GM12878 (cell line): ENCODE measurements around the gene CWF19L1. TPM values are rescaled to one million over a fixed set of nuclear protein-coding genes. Genes with fewer than 3 reads are reported as not detected.

Experiments
- ATAC-seq: fragments of 200-7000 bp; cut with Tn5 transposase; 3 replicates; pipeline ENCODE4 v1.9.1; 2020; ENCODE audit warnings: mild to moderate bottlenecking, moderate library complexity
- BruUV-seq: library from RNA; stranded (reverse); fragments of 400-500 nt; replicated peaks from 2 replicates; lab custom pipeline; 2021; lab: Mats Ljungman, UMichigan
- CTCF ChIA-PET: fragments of 300-600 bp; sonication (Branson Sonifier 250); formaldehyde crosslinking; extraction: SDS; loops from one replicate; lab custom pipeline; 2021; ENCODE audit warnings: inconsistent platforms; lab: Yijun Ruan, JAX
- POLR2A ChIA-PET: fragments of 350-600 bp; formaldehyde crosslinking; extraction: SDS; loops from one replicate; lab custom pipeline; 2021; ENCODE audit warnings: inconsistent platforms; lab: Charles Lee
- RAD21 ChIA-PET: fragments of 300-600 bp; sonication (Branson Sonifier 250); formaldehyde crosslinking; loops from one replicate; lab custom pipeline; 2023; ENCODE audit warnings: antibody characterized with exemption; ENCODE audit not compliant: unreplicated experiment; lab: Charles Lee
- SMC1A ChIA-PET: fragments of 300-600 bp; sonication (Branson Sonifier 250); formaldehyde crosslinking; loops from one replicate; lab custom pipeline; 2023; ENCODE audit not compliant: unreplicated experiment, uncharacterized antibody; lab: Charles Lee
- DNase-seq: peaks from one replicate; pipeline ENCODE4 v3.0.0-alpha.2; 2011; ENCODE audit warnings: low read depth, low spot score
- FAIRE-seq: peaks from 3 replicates; lab custom pipeline; 2011; peaks lifted over from hg19 to GRCh38; lab: Jason Lieb, UNC
- H2AFZ ChIP-seq: 2 replicates; pipeline ENCODE4 v1.6.0; 2011; ENCODE audit warnings: low read depth, low read length, control low read depth; ENCODE audit not compliant: control insufficient read depth
- H3K27ac ChIP-seq: 2 replicates; pipeline ENCODE4 v1.5.1; 2011; ENCODE audit warnings: control low read depth; ENCODE audit not compliant: control insufficient read depth, insufficient read depth
- H3K27me3 ChIP-seq, 2 experiments: replicated peaks in 1 of 2; 2 replicates each; pipeline versions ENCODE4 v1.6.0 to v1.6.1; 2011; ENCODE audit warnings: low read length in 1 of 2; ENCODE audit not compliant: control insufficient read depth in 2 of 2, insufficient read depth in 2 of 2
- H3K36me3 ChIP-seq, 2 experiments: 2 replicates each; pipeline ENCODE4 v1.5.1; 2011; ENCODE audit warnings: low read length in 1 of 2; ENCODE audit not compliant: control insufficient read depth in 2 of 2, insufficient read depth in 2 of 2
- H3K4me1 ChIP-seq: 2 replicates; pipeline ENCODE4 v1.6.1; 2011; ENCODE audit warnings: mild to moderate bottlenecking, low read length, moderate library complexity, mixed read lengths; ENCODE audit not compliant: control insufficient read depth, insufficient read depth
- H3K4me2 ChIP-seq: 2 replicates; pipeline ENCODE4 v1.6.0; 2011; ENCODE audit warnings: control low read depth; ENCODE audit not compliant: control insufficient read depth, insufficient read depth
- H3K4me3 ChIP-seq: fragments of 200-600 bp; sonication (generic); 2 replicates; pipeline ENCODE4 v1.5.1; 2016
- H3K79me2 ChIP-seq: 2 replicates; pipeline ENCODE4 v1.6.0; 2011; ENCODE audit warnings: low read length; ENCODE audit not compliant: control insufficient read depth, insufficient read depth
- H3K9ac ChIP-seq: 2 replicates; pipeline ENCODE4 v1.8.0; 2011; ENCODE audit warnings: low read length, control low read depth, mixed read lengths; ENCODE audit not compliant: control insufficient read depth, insufficient read depth
- H3K9me3 ChIP-seq: replicated peaks from 3 replicates; pipeline ENCODE4 v1.5.1; 2011; ENCODE audit warnings: mild to moderate bottlenecking, low read length; ENCODE audit not compliant: control insufficient read depth, insufficient read depth
- H4K20me1 ChIP-seq: 2 replicates; pipeline ENCODE4 v1.6.0; 2011; ENCODE audit not compliant: control insufficient read depth, insufficient read depth
- CBX3 ChIP-seq: fragments of 200-600 bp; sonication (generic); IDR thresholded peaks from 2 replicates; pipeline ENCODE4 v1.6.1; 2016; ENCODE audit warnings: low read depth, borderline replicate concordance
- CEBPB ChIP-seq, 2 experiments: fragments of 150-350 bp in 1 of 2; IDR thresholded peaks; 2 replicates each; pipeline ENCODE4 v1.6.1; 2012 to 2014; ENCODE audit warnings: low read depth in 2 of 2, low read length in 2 of 2, borderline replicate concordance in 1 of 2, inconsistent platforms in 1 of 2
- ELK1 ChIP-seq: IDR thresholded peaks from 2 replicates; pipeline ENCODE4 v1.6.1; 2012; ENCODE audit warnings: low read depth, low read length, improper control_type of control experiment
- GATAD2B ChIP-seq: fragments of 450-650 bp; conservative IDR thresholded peaks from 2 replicates; pipeline ENCODE4 v1.6.1; 2017; ENCODE audit warnings: low read depth, mild to moderate bottlenecking, moderate library complexity
- IKZF1 ChIP-seq: fragments of 450-650 bp; conservative IDR thresholded peaks from 2 replicates; pipeline ENCODE4 v1.6.1; 2017; ENCODE audit warnings: antibody characterized with exemption, mild to moderate bottlenecking
- NFIC ChIP-seq: IDR thresholded peaks from 2 replicates; pipeline ENCODE4 v1.6.1; 2012; ENCODE audit warnings: low read depth, mild to moderate bottlenecking, inconsistent platforms, low read length, moderate library complexity
- NRF1 ChIP-seq: conservative IDR thresholded peaks from 2 replicates; pipeline ENCODE4 v1.6.1; 2011; ENCODE audit warnings: mild to moderate bottlenecking, low read depth, low read length, improper control_type of control experiment
- REST ChIP-seq: IDR thresholded peaks from 2 replicates; pipeline ENCODE4 v1.6.1; 2012; ENCODE audit warnings: mild to moderate bottlenecking, low read depth, low read length
- SUPT20H ChIP-seq: IDR thresholded peaks from 2 replicates; pipeline ENCODE4 v1.6.1; 2011; ENCODE audit warnings: low read depth, mild to moderate bottlenecking, low read length, moderate library complexity, borderline replicate concordance; ENCODE audit not compliant: control insufficient read depth
- ZNF687 ChIP-seq: fragments of 450-650 bp; IDR thresholded peaks from 2 replicates; pipeline ENCODE4 v1.6.1; 2017; ENCODE audit warnings: mild to moderate bottlenecking, moderate library complexity
- WGBS: methylation state at CpG from one replicate; pipeline ENCODE4 v1.1.6; 2016; ENCODE audit warnings: low lambda C conversion rate; ENCODE audit not compliant: insufficient replicate concordance, insufficient coverage; ENCODE audit errors: missing lambda C conversion rate; 5-methylcytosine and 5-hydroxymethylcytosine counted together
- in situ Hi-C: fragments of 300-500 bp; cut with MboI; formaldehyde crosslinking; loops from 9 replicates; pipeline ENCODE4 v1.14.3; 2018; ENCODE audit warnings: mixed read lengths
- intact Hi-C: fragments of 100-400 bp; cut with micrococcal nuclease; formaldehyde crosslinking; loops from one replicate; pipeline ENCODE4 v1.14.2; 2022; ENCODE audit not compliant: unreplicated experiment
- polyA plus RNA-seq, 11 experiments: library from polyadenylated mRNA; depleted of rRNA in 4 of 11; unstranded in 6 of 11; stranded (reverse) in 5 of 11; fragments of >200 nt; fragmentation: Nextera tagmentation in 4 of 11; fragmentation: Illumina TruSeq in 1 of 11; extraction: Ambion mirVana in 4 of 11; extraction: Trizol in 1 of 11; gene quantifications; 1 replicate in 1 of 11; 2 replicates in 10 of 11; pipeline versions ENCODE4 v1.2.1 to v1.2.3, GENCODE V29; 2011 to 2016; ENCODE audit warnings: inconsistent platforms in 2 of 11, missing spikeins in 2 of 11, low read depth in 1 of 11
- total RNA-seq, 4 experiments: library from RNA; depleted of rRNA in 3 of 4; stranded (reverse); fragments of >200 nt in 3 of 4; fragmentation: Illumina TruSeq in 1 of 4; extraction: Trizol in 1 of 4; gene quantifications; 2 replicates each; pipeline versions ENCODE4 v1.2.1 to v1.2.3, GENCODE V29; 2013 to 2021
- TF ChIP-seq, protein P1 (sequence below): fragments of 450-650 bp; IDR thresholded peaks from 2 replicates; pipeline ENCODE4 v1.6.1; 2017; ENCODE audit warnings: mild to moderate bottlenecking

Gene CWF19L1
- total and polyA plus RNA-seq, 10 of the 15 experiments (the other 5 are each of a cell fraction or from before 2014, with no cell fraction given): 30.2 to 51.7 (median 38.1) TPM

DNA sequence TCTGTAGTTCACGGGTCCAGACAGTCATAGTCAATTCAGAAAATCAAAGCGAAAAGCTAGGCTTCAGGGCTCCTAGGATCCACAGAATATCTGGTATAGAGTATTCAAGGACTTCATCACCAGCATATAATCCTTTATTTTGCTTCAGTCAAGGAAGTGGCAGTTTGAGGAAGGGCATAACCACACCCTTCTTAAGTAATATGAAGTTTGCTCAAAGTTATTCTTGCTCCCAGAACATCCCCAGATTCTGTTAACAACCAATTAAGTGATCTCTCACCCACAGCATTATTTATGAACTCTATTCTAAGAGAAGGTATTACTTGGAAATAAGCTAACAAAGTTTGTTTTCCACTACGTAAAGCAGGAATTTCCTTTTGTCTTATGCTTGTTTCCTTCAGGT lies 13.2 kb downstream of the CWF19L1 start (continued):
- TF ChIP-seq ELK1 (no peak), NFIC (no peak), NRF1 (no peak), CEBPB (IDR thresholded peaks at IDR 0.05; ENCODE audit: borderline replicate concordance in 1 of 2, low read depth in 2 of 2, low read length in 2 of 2) (no peak), SUPT20H (no peak), GATAD2B (no peak)
- TF ChIP-seq, protein P1, sequence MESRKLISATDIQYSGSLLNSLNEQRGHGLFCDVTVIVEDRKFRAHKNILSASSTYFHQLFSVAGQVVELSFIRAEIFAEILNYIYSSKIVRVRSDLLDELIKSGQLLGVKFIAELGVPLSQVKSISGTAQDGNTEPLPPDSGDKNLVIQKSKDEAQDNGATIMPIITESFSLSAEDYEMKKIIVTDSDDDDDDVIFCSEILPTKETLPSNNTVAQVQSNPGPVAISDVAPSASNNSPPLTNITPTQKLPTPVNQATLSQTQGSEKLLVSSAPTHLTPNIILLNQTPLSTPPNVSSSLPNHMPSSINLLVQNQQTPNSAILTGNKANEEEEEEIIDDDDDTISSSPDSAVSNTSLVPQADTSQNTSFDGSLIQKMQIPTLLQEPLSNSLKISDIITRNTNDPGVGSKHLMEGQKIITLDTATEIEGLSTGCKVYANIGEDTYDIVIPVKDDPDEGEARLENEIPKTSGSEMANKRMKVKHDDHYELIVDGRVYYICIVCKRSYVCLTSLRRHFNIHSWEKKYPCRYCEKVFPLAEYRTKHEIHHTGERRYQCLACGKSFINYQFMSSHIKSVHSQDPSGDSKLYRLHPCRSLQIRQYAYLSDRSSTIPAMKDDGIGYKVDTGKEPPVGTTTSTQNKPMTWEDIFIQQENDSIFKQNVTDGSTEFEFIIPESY: no peak
- TF ChIP-seq, all 136 proteins: peak for 0

DNA sequence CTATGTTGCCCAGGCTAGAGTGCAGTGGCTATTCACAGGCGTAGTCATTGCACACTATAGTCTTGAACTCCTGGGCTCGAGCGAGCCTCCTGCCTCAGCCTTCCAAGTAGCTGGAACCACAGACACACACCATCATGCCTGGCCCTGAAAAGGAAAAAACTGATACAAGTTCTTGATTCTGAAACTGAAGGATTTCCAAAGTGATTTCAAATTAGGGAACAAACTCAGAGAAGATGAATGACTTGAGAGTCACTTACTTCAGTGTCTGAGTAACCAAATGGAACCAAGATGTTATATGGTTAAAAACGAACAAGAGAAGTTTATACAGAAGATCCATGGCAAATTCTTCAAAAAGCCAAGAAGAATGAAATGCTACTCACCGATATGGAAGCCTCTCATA lies 14.4 kb downstream of the CWF19L1 start:
- no peak overlapping the region for H3K27ac ChIP-seq
- intact Hi-C loops: no loop called here
- TF ChIP-seq CBX3 (no peak), IKZF1 (no peak), ZNF687 (no peak), REST (no peak)

More for the DNA sequence above, 14.4 kb downstream of the CWF19L1 start:
- 98% methylated on average over 5 of the region's 5 CpGs for WGBS
- no TSS peak for BruUV-seq
- H3K79me2 ChIP-seq: no peaks in the 10 kb centered on the region
- SMC1A ChIA-PET: interaction anchor here (1.0 kb wide), 1 partner anchor 74 kb away, joined by 3 read pairs; no protein-coding TSS in a partner anchor
- no peak overlapping the region for H3K4me2 ChIP-seq
- ATAC-seq (no peak), FAIRE-seq (no peak), DNase-seq (no peak)
- H3K4me3 ChIP-seq: no peak overlapping the region
- H3K36me3 ChIP-seq: peaks cover 18 to 22% of the 10 kb centered on the region in 2 experiments
- no peak overlapping the region for H3K9ac ChIP-seq
- H2AFZ ChIP-seq: no peak overlapping the region
- H3K4me1 ChIP-seq: no peaks in the 10 kb centered on the region
- RAD21 ChIA-PET: no interaction called here
- H3K9me3 ChIP-seq: no peaks in the 10 kb centered on the region
- CTCF ChIA-PET: no interaction called here
- no peaks in the 10 kb centered on the region for H4K20me1 ChIP-seq
- in situ Hi-C loops: no loop called here
- no peaks in the 10 kb centered on the region for H3K27me3 ChIP-seq
- POLR2A ChIA-PET: interaction anchor here (0.6 to 0.8 kb wide), 2 partner anchors 81 to 340 kb away, joined by 4 to 7 read pairs; no protein-coding TSS in a partner anchor
